Liver (tissue), 3 donors: Measurements from ENCODE around the gene PDE2A.

Experiments used
- EGR1 ChIP-seq, 2 donors: IDR thresholded peaks; 2 replicates each; pipeline ENCODE4 v1.6.1; 2016 to 2018; ENCODE audit warnings: antibody characterized with exemption in 2 of 2, low read depth in 2 of 2
- GABPA ChIP-seq, 2 donors: IDR thresholded peaks in 1 of 2; conservative IDR thresholded peaks in 1 of 2; 2 replicates each; pipeline ENCODE4 v1.6.1; 2016; ENCODE audit warnings: antibody characterized with exemption in 2 of 2, mild to moderate bottlenecking in 1 of 2, moderate library complexity in 1 of 2
- RAD21 ChIP-seq, 2 donors: IDR thresholded peaks; 2 replicates each; pipeline ENCODE4 v1.6.1; 2016; ENCODE audit warnings: antibody characterized with exemption in 2 of 2, mild to moderate bottlenecking in 2 of 2
- RXRA ChIP-seq, 2 donors: IDR thresholded peaks; 2 replicates each; pipeline ENCODE4 v1.6.1; 2017 to 2018; ENCODE audit warnings: antibody characterized with exemption in 2 of 2, mild to moderate bottlenecking in 1 of 2
- SP1 ChIP-seq: IDR thresholded peaks from 2 replicates; pipeline ENCODE4 v1.6.1; 2018; ENCODE audit warnings: antibody characterized with exemption, mild to moderate bottlenecking
- TAF1 ChIP-seq: conservative IDR thresholded peaks from 2 replicates; pipeline ENCODE4 v1.6.1; 2016; ENCODE audit warnings: antibody characterized with exemption, mild to moderate bottlenecking
- YY1 ChIP-seq: IDR thresholded peaks from 2 replicates; pipeline ENCODE4 v1.6.1; 2016; ENCODE audit warnings: antibody characterized with exemption, mild to moderate bottlenecking
- TF ChIP-seq, protein P1 (sequence below): fragments of 150-350 bp; IDR thresholded peaks from 2 replicates; pipeline ENCODE4 v1.5.1; 2017; ENCODE audit warnings: improper control_type of control experiment, low read depth, low read length; ENCODE audit not compliant: missing input control
- TF ChIP-seq, protein P2 (sequence below): IDR thresholded peaks from 2 replicates; pipeline ENCODE4 v1.6.1; 2016; ENCODE audit warnings: antibody characterized with exemption, mild to moderate bottlenecking
- TF ChIP-seq, protein P3 (sequence below): IDR thresholded peaks from 2 replicates; pipeline ENCODE4 v1.6.1; 2016; ENCODE audit warnings: antibody characterized with exemption
- TF ChIP-seq, protein P4 (sequence below): IDR thresholded peaks from 2 replicates; pipeline ENCODE4 v1.6.1; 2016; ENCODE audit warnings: antibody characterized with exemption
- donor health status: healthy.
- donor health status: healthy.

DNA sequence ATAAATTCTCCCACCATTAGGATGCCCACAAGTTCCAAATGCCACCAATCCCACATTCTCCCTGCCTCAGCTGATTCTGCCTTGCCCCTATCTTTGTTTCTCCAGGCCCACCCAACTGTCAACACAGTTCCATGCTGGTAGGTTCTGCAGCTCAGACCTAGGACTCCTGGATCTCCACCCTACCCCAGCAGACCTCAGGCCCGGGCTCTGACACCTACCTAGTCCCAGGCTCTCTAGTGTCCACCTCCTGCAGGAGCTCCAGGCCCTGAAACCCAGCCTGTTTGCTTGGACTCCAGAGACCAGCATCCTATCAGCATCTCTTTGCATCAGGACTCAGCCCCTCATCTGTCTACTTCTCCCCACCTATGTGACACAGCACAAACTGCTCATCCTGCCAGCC is 86.5 kb downstream of the PDE2A start:
- TF ChIP-seq, protein P1, sequence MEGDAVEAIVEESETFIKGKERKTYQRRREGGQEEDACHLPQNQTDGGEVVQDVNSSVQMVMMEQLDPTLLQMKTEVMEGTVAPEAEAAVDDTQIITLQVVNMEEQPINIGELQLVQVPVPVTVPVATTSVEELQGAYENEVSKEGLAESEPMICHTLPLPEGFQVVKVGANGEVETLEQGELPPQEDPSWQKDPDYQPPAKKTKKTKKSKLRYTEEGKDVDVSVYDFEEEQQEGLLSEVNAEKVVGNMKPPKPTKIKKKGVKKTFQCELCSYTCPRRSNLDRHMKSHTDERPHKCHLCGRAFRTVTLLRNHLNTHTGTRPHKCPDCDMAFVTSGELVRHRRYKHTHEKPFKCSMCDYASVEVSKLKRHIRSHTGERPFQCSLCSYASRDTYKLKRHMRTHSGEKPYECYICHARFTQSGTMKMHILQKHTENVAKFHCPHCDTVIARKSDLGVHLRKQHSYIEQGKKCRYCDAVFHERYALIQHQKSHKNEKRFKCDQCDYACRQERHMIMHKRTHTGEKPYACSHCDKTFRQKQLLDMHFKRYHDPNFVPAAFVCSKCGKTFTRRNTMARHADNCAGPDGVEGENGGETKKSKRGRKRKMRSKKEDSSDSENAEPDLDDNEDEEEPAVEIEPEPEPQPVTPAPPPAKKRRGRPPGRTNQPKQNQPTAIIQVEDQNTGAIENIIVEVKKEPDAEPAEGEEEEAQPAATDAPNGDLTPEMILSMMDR = no peak
- TF ChIP-seq SP1 = no peak
- TF ChIP-seq, protein P2, sequence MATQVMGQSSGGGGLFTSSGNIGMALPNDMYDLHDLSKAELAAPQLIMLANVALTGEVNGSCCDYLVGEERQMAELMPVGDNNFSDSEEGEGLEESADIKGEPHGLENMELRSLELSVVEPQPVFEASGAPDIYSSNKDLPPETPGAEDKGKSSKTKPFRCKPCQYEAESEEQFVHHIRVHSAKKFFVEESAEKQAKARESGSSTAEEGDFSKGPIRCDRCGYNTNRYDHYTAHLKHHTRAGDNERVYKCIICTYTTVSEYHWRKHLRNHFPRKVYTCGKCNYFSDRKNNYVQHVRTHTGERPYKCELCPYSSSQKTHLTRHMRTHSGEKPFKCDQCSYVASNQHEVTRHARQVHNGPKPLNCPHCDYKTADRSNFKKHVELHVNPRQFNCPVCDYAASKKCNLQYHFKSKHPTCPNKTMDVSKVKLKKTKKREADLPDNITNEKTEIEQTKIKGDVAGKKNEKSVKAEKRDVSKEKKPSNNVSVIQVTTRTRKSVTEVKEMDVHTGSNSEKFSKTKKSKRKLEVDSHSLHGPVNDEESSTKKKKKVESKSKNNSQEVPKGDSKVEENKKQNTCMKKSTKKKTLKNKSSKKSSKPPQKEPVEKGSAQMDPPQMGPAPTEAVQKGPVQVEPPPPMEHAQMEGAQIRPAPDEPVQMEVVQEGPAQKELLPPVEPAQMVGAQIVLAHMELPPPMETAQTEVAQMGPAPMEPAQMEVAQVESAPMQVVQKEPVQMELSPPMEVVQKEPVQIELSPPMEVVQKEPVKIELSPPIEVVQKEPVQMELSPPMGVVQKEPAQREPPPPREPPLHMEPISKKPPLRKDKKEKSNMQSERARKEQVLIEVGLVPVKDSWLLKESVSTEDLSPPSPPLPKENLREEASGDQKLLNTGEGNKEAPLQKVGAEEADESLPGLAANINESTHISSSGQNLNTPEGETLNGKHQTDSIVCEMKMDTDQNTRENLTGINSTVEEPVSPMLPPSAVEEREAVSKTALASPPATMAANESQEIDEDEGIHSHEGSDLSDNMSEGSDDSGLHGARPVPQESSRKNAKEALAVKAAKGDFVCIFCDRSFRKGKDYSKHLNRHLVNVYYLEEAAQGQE = no peak
- TF ChIP-seq YY1 = no peak
- TF ChIP-seq EGR1 (IDR thresholded peaks at IDR 0.05; ENCODE audit: low read depth in 2 of 2) = no peak
- TF ChIP-seq RAD21 (IDR thresholded peaks at IDR 0.05) = no peak
- TF ChIP-seq GABPA (IDR thresholded peaks at IDR 0.05 in 1 of 2, conservative IDR thresholded peaks at IDR 0.05 in 1 of 2) = no peak
- TF ChIP-seq, protein P3, sequence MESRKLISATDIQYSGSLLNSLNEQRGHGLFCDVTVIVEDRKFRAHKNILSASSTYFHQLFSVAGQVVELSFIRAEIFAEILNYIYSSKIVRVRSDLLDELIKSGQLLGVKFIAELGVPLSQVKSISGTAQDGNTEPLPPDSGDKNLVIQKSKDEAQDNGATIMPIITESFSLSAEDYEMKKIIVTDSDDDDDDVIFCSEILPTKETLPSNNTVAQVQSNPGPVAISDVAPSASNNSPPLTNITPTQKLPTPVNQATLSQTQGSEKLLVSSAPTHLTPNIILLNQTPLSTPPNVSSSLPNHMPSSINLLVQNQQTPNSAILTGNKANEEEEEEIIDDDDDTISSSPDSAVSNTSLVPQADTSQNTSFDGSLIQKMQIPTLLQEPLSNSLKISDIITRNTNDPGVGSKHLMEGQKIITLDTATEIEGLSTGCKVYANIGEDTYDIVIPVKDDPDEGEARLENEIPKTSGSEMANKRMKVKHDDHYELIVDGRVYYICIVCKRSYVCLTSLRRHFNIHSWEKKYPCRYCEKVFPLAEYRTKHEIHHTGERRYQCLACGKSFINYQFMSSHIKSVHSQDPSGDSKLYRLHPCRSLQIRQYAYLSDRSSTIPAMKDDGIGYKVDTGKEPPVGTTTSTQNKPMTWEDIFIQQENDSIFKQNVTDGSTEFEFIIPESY = no peak
- TF ChIP-seq TAF1 = no peak
- TF ChIP-seq RXRA (IDR thresholded peaks at IDR 0.05) = no peak
- TF ChIP-seq, protein P4, sequence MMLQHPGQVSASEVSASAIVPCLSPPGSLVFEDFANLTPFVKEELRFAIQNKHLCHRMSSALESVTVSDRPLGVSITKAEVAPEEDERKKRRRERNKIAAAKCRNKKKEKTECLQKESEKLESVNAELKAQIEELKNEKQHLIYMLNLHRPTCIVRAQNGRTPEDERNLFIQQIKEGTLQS = no peak
